ENCODE results near the gene OST4. TPM values are rescaled to one million over a fixed set of nuclear protein-coding genes. Genes with fewer than 3 reads are reported as not detected.

Gene OST4
- total and polyA plus RNA-seq, 11 donors: 215 to 517 (median 343) TPM

- H3K27me3 ChIP-seq: peaks cover 0 to 7% (median 0%) of the 10 kb centered on the region in 9 donors
Observed at GRCh38 chr2:27105981-27106380, 34.5 kb upstream of the OST4 start.

GRCh38 chr2:27102329-27102728 lies 30.9 kb upstream of the OST4 start:
- Histone ChIP-seq H3K36me3 (no peaks in the 10 kb centered on the region), H3K4me3 (no peak overlapping the region), H3K4me1 (peaks cover 0 to 2% (median 0%) of the 10 kb centered on the region in 12 donors), H3K27me3 (peaks cover 0 to 7% (median 0%) of the 10 kb centered on the region in 9 donors), H3K9me3 (no peaks in the 10 kb centered on the region), H3K27ac (no peak overlapping the region)
- DNase-seq (no peak), ATAC-seq (no peak)
- WGBS, 4 donors: 77 to 85% (median 78%) methylated on average over 3 to 5 of the region's 5 CpGs
- no peak for TF ChIP-seq CTCF (IDR thresholded peaks at IDR 0.05)
- no peak for TF ChIP-seq POLR2A (IDR thresholded peaks at IDR 0.05)
- intact Hi-C loops (cut with DNase I): loop anchor here in 2 of 10 donors (5.0 to 10.0 kb wide), 2 partner anchors 180 to 202 kb away; partner anchors contain the start of genes TRIM54 (in 1 of the 2) and UCN (in 1 of the 2)

More at GRCh38 chr2:27105981-27106380, 34.5 kb upstream of the OST4 start:
- H3K9me3 ChIP-seq: no peaks in the 10 kb centered on the region
- H3K4me3 ChIP-seq: no peak overlapping the region
- H3K36me3 ChIP-seq: no peaks in the 10 kb centered on the region
- DNase-seq (no peak), ATAC-seq (no peak)
- TF ChIP-seq POLR2A (IDR thresholded peaks at IDR 0.05) (no peak), CTCF (IDR thresholded peaks at IDR 0.05) (no peak)
- H3K4me1 ChIP-seq: no peaks in the 10 kb centered on the region
- 62 to 79% (median 75%) methylated on average over 3 of the region's 3 CpGs for WGBS, 4 donors
- intact Hi-C loops (cut with DNase I): loop anchor here in 1 of 10 donors (10.0 kb wide), 1 partner anchor 199 kb away; the partner anchor contains the start of gene UCN
- H3K27ac ChIP-seq: no peak overlapping the region

GRCh38 chr2:27100036-27100435 lies 28.6 kb upstream of the OST4 start:
- no peak for DNase-seq
- no peak for ATAC-seq
- 87 to 89% (median 87%) methylated on average over 10 of the region's 10 CpGs for WGBS, 4 donors
- Histone ChIP-seq H3K4me1 (peaks cover 0 to 20% (median 8%) of the 10 kb centered on the region in 12 donors), H3K36me3 (no peaks in the 10 kb centered on the region), H3K27me3 (peaks cover 0 to 6% (median 0%) of the 10 kb centered on the region in 9 donors), H3K27ac (no peak overlapping the region), H3K4me3 (no peak overlapping the region), H3K9me3 (no peaks in the 10 kb centered on the region)
- TF ChIP-seq POLR2A (IDR thresholded peaks at IDR 0.05) (no peak), CTCF (IDR thresholded peaks at IDR 0.05) (no peak)
- intact Hi-C loops (cut with DNase I): loop anchor here in 2 of 10 donors (5.0 to 10.0 kb wide), 2 partner anchors 182 to 205 kb away; partner anchors contain the start of genes TRIM54 (in 1 of the 2) and UCN (in 1 of the 2)

- Histone ChIP-seq H3K4me3 (no peak overlapping the region), H3K27ac (no peak overlapping the region), H3K9me3 (no peaks in the 10 kb centered on the region), H3K36me3 (no peaks in the 10 kb centered on the region), H3K27me3 (peaks cover 0 to 6% (median 0%) of the 10 kb centered on the region in 9 donors), H3K4me1 (peaks cover 0 to 20% (median 8%) of the 10 kb centered on the region in 12 donors)
- intact Hi-C loops (cut with DNase I): loop anchor here (2.0 to 10.0 kb wide), 11 partner anchors 27 to 255 kb away; partner anchors contain the start of genes TRIM54 (in 4 of the 10), DNAJC5G (in 1 of the 10) and DPYSL5 (in 1 of the 10)
- TF ChIP-seq CTCF (IDR thresholded peaks at IDR 0.05) (no peak), POLR2A (IDR thresholded peaks at IDR 0.05) (no peak)
- ATAC-seq (no peak), DNase-seq (no peak)
- 90 to 93% (median 91%) methylated on average over 12 to 19 of the region's 19 CpGs for WGBS, 4 donors
Observed at GRCh38 chr2:27099334-27099955, 28.0 kb upstream of the OST4 start.
